H9 (cell line): ENCODE results near the gene IL4. TPM values are rescaled to one million over a fixed set of nuclear protein-coding genes. Genes with fewer than 3 reads are reported as not detected.
A peak's percentile ranks its signal among the peaks of the same experiment; 100 is the strongest.

Experiments used
- DNase-seq: peaks from one replicate; pipeline ENCODE4 v3.0.0-alpha.2; 2017
- H2AFZ ChIP-seq: one replicate; pipeline ENCODE4 v1.6.1; 2013; ENCODE audit warnings: mild to moderate bottlenecking, low read length, control low read depth, moderate library complexity
- H2AK5ac ChIP-seq: 2 replicates; pipeline ENCODE4 v1.6.1; 2013; ENCODE audit warnings: low read length, control low read depth, mixed read lengths; ENCODE audit not compliant: insufficient read length
- H2BK120ac ChIP-seq: one replicate; pipeline ENCODE4 v1.6.1; 2013; ENCODE audit warnings: low read depth, mild to moderate bottlenecking, low read length, control low read depth, inconsistent platforms; ENCODE audit not compliant: poor library complexity, severe bottlenecking
- H2BK12ac ChIP-seq: 2 replicates; pipeline ENCODE4 v1.6.1; 2013; ENCODE audit warnings: low read length, control low read depth, mixed read lengths, low read depth; ENCODE audit not compliant: insufficient read length
- H2BK15ac ChIP-seq: 2 replicates; pipeline ENCODE4 v1.6.1; 2013; ENCODE audit warnings: low read depth, low read length, control low read depth
- H2BK20ac ChIP-seq: one replicate; pipeline ENCODE4 v1.6.1; 2013; ENCODE audit warnings: low read depth, mild to moderate bottlenecking, low read length, control low read depth, inconsistent platforms; ENCODE audit not compliant: poor library complexity, severe bottlenecking
- H2BK5ac ChIP-seq: 2 replicates; pipeline ENCODE4 v1.6.1; 2013; ENCODE audit warnings: low read length, control low read depth, mixed read lengths; ENCODE audit not compliant: insufficient read length
- H3K14ac ChIP-seq: 2 replicates; pipeline ENCODE4 v1.6.1; 2013; ENCODE audit warnings: low read length, control low read depth; ENCODE audit not compliant: insufficient read depth
- H3K18ac ChIP-seq: 2 replicates; pipeline ENCODE4 v1.6.1; 2013; ENCODE audit warnings: low read depth, mild to moderate bottlenecking, mixed read lengths, low read length, control low read depth; ENCODE audit not compliant: insufficient read length
- H3K23ac ChIP-seq: 2 replicates; pipeline ENCODE4 v1.6.1; 2013; ENCODE audit warnings: low read length, control low read depth, mixed read lengths, low read depth; ENCODE audit not compliant: insufficient read length
- H3K23me2 ChIP-seq: 2 replicates; pipeline ENCODE4 v1.6.1; 2013; ENCODE audit warnings: low read depth, mild to moderate bottlenecking, mixed read lengths, low read length, control low read depth; ENCODE audit not compliant: insufficient read length, poor library complexity, severe bottlenecking
- H3K27ac ChIP-seq: 2 replicates; pipeline ENCODE4 v1.5.1; 2013; ENCODE audit warnings: low read length, control low read depth, mixed read lengths, low read depth; ENCODE audit not compliant: insufficient read length
- H3K27me3 ChIP-seq: 2 replicates; pipeline ENCODE4 v1.6.1; 2013; ENCODE audit warnings: low read length, control low read depth, inconsistent platforms; ENCODE audit not compliant: insufficient read depth
- H3K4ac ChIP-seq: 2 replicates; pipeline ENCODE4 v1.6.1; 2013; ENCODE audit warnings: low read depth, mild to moderate bottlenecking, control low read depth, inconsistent platforms, low read length, moderate library complexity
- H3K4me1 ChIP-seq: 2 replicates; pipeline ENCODE4 v1.6.1; 2013; ENCODE audit warnings: low read length, control low read depth, inconsistent platforms; ENCODE audit not compliant: insufficient read depth
- H3K4me2 ChIP-seq: 2 replicates; pipeline ENCODE4 v1.6.1; 2013; ENCODE audit warnings: low read length, control low read depth, mixed read lengths; ENCODE audit not compliant: insufficient read length, insufficient read depth
- H3K56ac ChIP-seq: 2 replicates; pipeline ENCODE4 v1.6.1; 2013; ENCODE audit warnings: low read depth, mild to moderate bottlenecking, mixed read lengths, low read length, control low read depth; ENCODE audit not compliant: insufficient read length
- H3K79me1 ChIP-seq: 2 replicates; pipeline ENCODE4 v1.6.1; 2013; ENCODE audit warnings: low read depth, mild to moderate bottlenecking, moderate library complexity, low read length, control low read depth, inconsistent platforms; ENCODE audit not compliant: insufficient read depth, poor library complexity, severe bottlenecking
- H3K79me2 ChIP-seq: 2 replicates; pipeline ENCODE4 v1.6.1; 2013; ENCODE audit warnings: low read length, control low read depth, inconsistent platforms; ENCODE audit not compliant: insufficient read depth
- H3K9ac ChIP-seq: 2 replicates; pipeline ENCODE4 v1.6.1; 2013; ENCODE audit warnings: low read length, control low read depth, mixed read lengths; ENCODE audit not compliant: insufficient read length; ENCODE audit errors: extremely low read depth
- H3K9me3 ChIP-seq: one replicate; pipeline ENCODE4 v1.6.1; 2013; ENCODE audit warnings: low read depth, low read length, inconsistent platforms; ENCODE audit not compliant: control insufficient read depth
- H3T11ph ChIP-seq: one replicate; pipeline ENCODE4 v1.6.1; 2013; ENCODE audit warnings: mild to moderate bottlenecking, low read length, control low read depth, inconsistent platforms
- H4K20me1 ChIP-seq: one replicate; pipeline ENCODE4 v1.6.1; 2013; ENCODE audit not compliant: control insufficient read depth, insufficient read length, insufficient read depth
- H4K5ac ChIP-seq: 2 replicates; pipeline ENCODE4 v1.6.1; 2013; ENCODE audit warnings: low read depth, mild to moderate bottlenecking, mixed read lengths, low read length, control low read depth; ENCODE audit not compliant: insufficient read length
- H4K8ac ChIP-seq: replicated peaks from 2 replicates; pipeline ENCODE4 v1.6.1; 2013; ENCODE audit warnings: low read length, control low read depth, mixed read lengths, low read depth; ENCODE audit not compliant: insufficient read length
- H4K91ac ChIP-seq: 2 replicates; pipeline ENCODE4 v1.6.1; 2013; ENCODE audit warnings: low read depth, mild to moderate bottlenecking, moderate library complexity, mixed read lengths, low read length, control low read depth; ENCODE audit not compliant: insufficient read length
- H3K27ac Mint-ChIP-seq, 3 experiments: 2 replicates in 2 of 3; 3 replicates in 1 of 3; pipeline ENCODE4 v1.8.0; 2020 to 2021; ENCODE audit warnings: mixed read lengths in 3 of 3, mild to moderate bottlenecking in 1 of 3, moderate library complexity in 1 of 3
- H3K27me3 Mint-ChIP-seq: 2 replicates; pipeline ENCODE4 v1.8.0; 2021; ENCODE audit warnings: low read depth, mild to moderate bottlenecking, moderate library complexity, mixed read lengths
- H3K36me3 Mint-ChIP-seq, 3 experiments: 2 replicates in 2 of 3; 3 replicates in 1 of 3; pipeline ENCODE4 v1.8.0; 2020 to 2021; ENCODE audit warnings: low read depth in 3 of 3, mixed read lengths in 3 of 3; ENCODE audit not compliant: insufficient read depth in 1 of 3
- H3K4me1 Mint-ChIP-seq, 2 experiments: 2 replicates each; pipeline ENCODE4 v1.8.0; 2020; ENCODE audit warnings: mixed read lengths in 2 of 2
- H3K4me3 Mint-ChIP-seq, 2 experiments: 2 replicates in 1 of 2; 3 replicates in 1 of 2; pipeline ENCODE4 v1.8.0; 2020 to 2021; ENCODE audit warnings: mild to moderate bottlenecking in 2 of 2, mixed read lengths in 2 of 2, moderate library complexity in 1 of 2
- H3K9me3 Mint-ChIP-seq, 2 experiments: 2 replicates in 1 of 2; 3 replicates in 1 of 2; pipeline ENCODE4 v1.8.0; 2020; ENCODE audit warnings: mild to moderate bottlenecking in 2 of 2, mixed read lengths in 2 of 2, moderate library complexity in 1 of 2
- WGBS: extraction: QIAGEN DNeasy Blood & Tissue Kit; methylation state at CpG from one replicate; pipeline ENCODE4 v1.1.7; 2013; ENCODE audit warnings: missing lambda C conversion rate, low lambda C conversion rate, mixed read lengths; ENCODE audit not compliant: insufficient read length; ENCODE audit errors: extremely low coverage; 5-methylcytosine and 5-hydroxymethylcytosine counted together
- total RNA-seq: library from RNA; stranded (reverse); gene quantifications from 2 replicates; pipeline ENCODE4 v1.2.1, GENCODE V29; 2021
- TF ChIP-seq, protein P1 (sequence below): fragments of 200-600 bp; sonication (generic); conservative IDR thresholded peaks from 3 replicates; pipeline ENCODE4 v1.8.0; 2021; ENCODE audit warnings: antibody characterized with exemption, mild to moderate bottlenecking

Gene IL4
- total RNA-seq, 1 experiment from 2014 or later, result not detected

DNA sequence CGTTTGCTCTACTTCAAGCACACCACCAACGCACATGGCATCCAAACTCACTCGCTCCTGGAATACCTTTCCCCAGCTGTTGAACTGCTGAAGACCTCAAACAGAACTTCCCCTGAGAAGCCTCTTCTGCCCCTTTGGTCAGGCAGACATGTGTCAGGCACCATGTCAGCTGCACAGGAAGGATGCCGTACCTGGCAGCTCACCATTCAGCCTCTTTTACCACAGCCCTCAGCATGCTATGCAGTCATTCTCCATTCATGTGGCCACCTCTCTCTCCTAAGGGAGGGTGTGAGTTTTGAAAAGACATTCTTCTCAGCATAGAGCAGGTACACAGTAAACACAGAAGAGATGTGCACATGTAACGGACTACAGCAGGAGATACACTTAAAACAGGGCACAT is 14.2 kb downstream of the IL4 start:
- TF ChIP-seq, protein P1, sequence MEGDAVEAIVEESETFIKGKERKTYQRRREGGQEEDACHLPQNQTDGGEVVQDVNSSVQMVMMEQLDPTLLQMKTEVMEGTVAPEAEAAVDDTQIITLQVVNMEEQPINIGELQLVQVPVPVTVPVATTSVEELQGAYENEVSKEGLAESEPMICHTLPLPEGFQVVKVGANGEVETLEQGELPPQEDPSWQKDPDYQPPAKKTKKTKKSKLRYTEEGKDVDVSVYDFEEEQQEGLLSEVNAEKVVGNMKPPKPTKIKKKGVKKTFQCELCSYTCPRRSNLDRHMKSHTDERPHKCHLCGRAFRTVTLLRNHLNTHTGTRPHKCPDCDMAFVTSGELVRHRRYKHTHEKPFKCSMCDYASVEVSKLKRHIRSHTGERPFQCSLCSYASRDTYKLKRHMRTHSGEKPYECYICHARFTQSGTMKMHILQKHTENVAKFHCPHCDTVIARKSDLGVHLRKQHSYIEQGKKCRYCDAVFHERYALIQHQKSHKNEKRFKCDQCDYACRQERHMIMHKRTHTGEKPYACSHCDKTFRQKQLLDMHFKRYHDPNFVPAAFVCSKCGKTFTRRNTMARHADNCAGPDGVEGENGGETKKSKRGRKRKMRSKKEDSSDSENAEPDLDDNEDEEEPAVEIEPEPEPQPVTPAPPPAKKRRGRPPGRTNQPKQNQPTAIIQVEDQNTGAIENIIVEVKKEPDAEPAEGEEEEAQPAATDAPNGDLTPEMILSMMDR, result no peak
- H3K79me1 ChIP-seq, result no peaks in the 10 kb centered on the region
- DNase-seq, result peak; percentile 17

More for the DNA sequence above, 14.2 kb downstream of the IL4 start:
- no peaks in the 10 kb centered on the region for H4K20me1 ChIP-seq
- no peak overlapping the region for H2BK15ac ChIP-seq
- no CpG with 5 or more reads among the region's 5 CpGs for WGBS
- no peak overlapping the region for H4K91ac ChIP-seq
- no peak overlapping the region for H2AFZ ChIP-seq
- no peak overlapping the region for H3K23ac ChIP-seq
- H3K79me2 ChIP-seq, result no peaks in the 10 kb centered on the region
- H3K4me1 ChIP-seq, result no peaks in the 10 kb centered on the region
- no peak overlapping the region for H3K56ac ChIP-seq
- H2AK5ac ChIP-seq, result no peak overlapping the region
- Mint-ChIP-seq H3K4me1 (0 out of 4 replicates have a peak, but pooled peaks cover 0 to 3% of the 10 kb centered on the region in 2 experiments), H3K27ac (no peak overlapping the region), H3K4me3 (no peak overlapping the region), H3K9me3 (no peaks in the 10 kb centered on the region), H3K36me3 (peaks cover 0 to 3% (median 0%) of the 10 kb centered on the region in 3 experiments; a peak in 2 of 7 replicates), H3K27me3 (no peaks in the 10 kb centered on the region)
- no peaks in the 10 kb centered on the region for H3K23me2 ChIP-seq
- H4K5ac ChIP-seq, result no peak overlapping the region
- H3T11ph ChIP-seq, result no peak overlapping the region
- H3K4me2 ChIP-seq, result no peak overlapping the region
- H3K18ac ChIP-seq, result no peak overlapping the region
- H2BK120ac ChIP-seq, result no peak overlapping the region
- no peak overlapping the region for H2BK12ac ChIP-seq
- no peak overlapping the region for H3K9ac ChIP-seq
- H3K4ac ChIP-seq, result no peak overlapping the region
- H3K27me3 ChIP-seq, result no peaks in the 10 kb centered on the region
- H3K14ac ChIP-seq, result no peak overlapping the region
- H3K9me3 ChIP-seq, result no peaks in the 10 kb centered on the region
- H4K8ac ChIP-seq, result no peak overlapping the region
- no peak overlapping the region for H3K27ac ChIP-seq
- H2BK20ac ChIP-seq, result no peak overlapping the region
- no peak overlapping the region for H2BK5ac ChIP-seq
